HG02870 (cell line): ENCODE measurements around the gene MACROD2.
"Not testable (repeated sequence)": the region's sequence is repeated elsewhere in the genome, so short reads cannot be mapped to it uniquely, and the experiment has no call there.

Source experiments
- ATAC-seq: cut with Tn5 transposase; IDR thresholded peaks from one replicate; pipeline ENCODE4 v1.9.1; 2021; ENCODE audit warnings: mild to moderate bottlenecking, moderate library complexity; ENCODE audit not compliant: unreplicated experiment

MACROD2 gene

GRCh38 chr20:14925300-14925699, 930.0 kb downstream of the MACROD2 start:
- no peak for ATAC-seq

- ATAC-seq = not testable (repeated sequence)
Observed at GRCh38 chr20:14926436-14926835, 931.1 kb downstream of the MACROD2 start.

DNA sequence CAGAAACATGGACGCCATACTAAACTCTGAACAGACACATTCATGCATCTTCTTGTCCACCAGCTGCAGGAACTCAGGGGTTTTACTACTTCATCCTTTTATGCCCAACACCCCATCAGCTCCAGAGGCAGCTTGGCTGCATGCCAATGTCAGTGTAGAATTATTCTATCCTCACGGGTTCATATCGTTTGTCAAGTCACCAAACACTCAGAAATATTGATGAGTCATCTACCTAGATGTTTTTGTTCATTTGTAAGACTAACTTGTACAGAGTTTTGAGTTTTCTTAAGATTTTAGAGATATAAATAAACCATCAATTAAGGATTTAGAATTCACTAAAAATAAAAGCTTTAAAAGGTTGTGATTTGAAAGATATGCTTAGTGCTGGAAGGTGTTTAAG, 932.8 kb downstream of the MACROD2 start:
- ATAC-seq = no peak

- no peak for ATAC-seq
Observed at GRCh38 chr20:14929388-14929787, 934.1 kb downstream of the MACROD2 start.

DNA sequence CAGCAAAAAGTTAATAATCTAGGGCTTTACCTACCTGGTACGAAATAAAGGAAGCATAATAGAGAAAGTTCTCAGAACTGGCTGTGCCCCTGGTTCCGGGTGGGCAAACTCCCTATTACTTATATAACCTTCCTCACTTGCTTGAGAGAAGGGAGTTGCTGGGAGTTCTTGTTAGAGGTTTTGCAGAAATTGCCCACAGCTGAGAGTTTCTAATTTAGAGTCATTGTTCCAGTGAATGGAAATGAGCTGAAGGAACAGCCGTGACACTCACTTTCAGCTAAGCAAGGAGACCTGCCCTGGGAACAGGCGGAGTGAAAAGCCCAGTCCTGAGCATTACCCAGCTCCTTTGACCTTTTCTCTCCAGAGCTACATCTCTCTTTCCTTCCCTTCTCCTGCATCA, 936.7 kb downstream of the MACROD2 start:
- no peak for ATAC-seq

- no peak for ATAC-seq
Observed at GRCh38 chr20:14935285-14935684, 940.0 kb downstream of the MACROD2 start.

DNA sequence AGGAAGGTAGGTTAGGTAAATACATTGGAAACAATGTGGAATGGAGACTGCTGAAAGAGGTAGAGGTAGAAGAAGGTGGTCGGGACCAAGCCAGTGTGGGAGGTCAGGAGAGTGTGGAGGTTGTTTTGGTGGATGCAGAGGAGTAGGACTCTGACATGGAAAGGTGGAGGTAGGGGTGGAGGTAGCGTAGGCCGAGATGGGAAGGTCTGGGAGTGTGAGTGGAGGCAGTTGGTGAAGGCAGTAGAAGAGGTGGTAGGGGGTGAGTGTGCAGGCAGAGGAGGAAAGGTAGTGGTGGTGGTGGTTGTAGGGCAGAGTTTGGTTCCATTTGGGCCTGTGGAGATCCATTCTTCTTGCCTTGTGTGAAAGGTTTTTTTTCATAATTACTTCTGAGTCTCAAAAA, 941.7 kb downstream of the MACROD2 start:
- ATAC-seq = no peak

DNA sequence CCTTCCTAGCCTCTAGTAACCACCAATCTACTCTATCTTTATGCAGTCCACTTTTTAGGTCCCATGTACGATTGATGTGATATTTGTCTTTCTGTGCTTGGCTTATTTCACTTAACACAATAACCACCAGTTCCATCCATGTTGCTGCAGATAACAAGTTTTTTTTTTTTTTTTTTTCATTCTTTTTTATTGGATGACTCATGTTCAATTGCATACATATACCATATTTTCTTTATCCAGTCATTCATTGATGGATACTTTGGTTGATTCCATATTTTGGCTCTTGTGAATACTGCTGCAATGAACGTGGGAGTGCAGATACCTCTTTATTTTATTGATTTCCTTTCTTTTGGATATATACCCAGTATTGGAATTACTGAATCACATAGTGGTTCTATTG, 942.5 kb downstream of the MACROD2 start:
- no peak for ATAC-seq

GRCh38 chr20:14947536-14947935, 952.2 kb downstream of the MACROD2 start:
- no peak for ATAC-seq

GRCh38 chr20:14947946-14948345, 952.6 kb downstream of the MACROD2 start:
- ATAC-seq = no peak

DNA sequence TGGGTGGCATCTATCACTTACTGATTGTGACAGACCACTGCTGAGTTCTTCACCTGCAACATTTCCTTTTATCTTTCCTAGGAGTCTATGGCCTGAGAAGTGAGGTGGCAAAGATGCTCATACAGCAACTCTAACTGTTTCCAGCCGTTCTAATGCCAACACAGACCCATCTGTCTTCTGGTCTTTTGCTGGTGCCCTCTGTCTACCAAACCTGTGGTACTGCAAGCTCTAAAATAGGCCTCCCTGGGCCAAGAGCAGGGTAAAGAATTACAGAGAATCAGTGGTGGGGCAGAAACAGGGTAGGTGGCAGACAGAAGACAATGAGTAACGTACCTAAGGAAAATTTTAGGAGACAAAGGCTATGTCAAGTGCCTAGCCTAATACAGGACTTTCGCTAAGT, 953.1 kb downstream of the MACROD2 start:
- no peak for ATAC-seq

GRCh38 chr20:14950633-14951032, 955.3 kb downstream of the MACROD2 start:
- no peak for ATAC-seq

DNA sequence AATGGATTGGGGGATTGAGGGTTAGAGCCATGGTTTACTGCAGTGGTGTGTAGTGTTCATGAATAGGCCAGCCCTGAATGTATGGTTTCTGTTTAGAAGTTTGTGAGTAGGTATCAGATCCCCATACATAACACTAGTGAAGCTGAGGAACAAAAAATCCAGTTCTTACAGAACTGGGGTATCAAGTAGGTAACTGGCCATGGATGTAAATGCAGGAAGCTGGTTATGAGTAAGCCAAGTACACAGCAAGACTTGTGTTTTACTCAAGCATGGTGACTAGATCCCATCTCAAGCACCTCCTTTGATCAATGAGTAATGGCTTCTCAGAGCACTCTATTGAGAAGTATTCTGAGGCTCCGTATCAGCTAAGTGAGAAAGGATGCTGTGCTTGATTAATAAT, 955.8 kb downstream of the MACROD2 start:
- peak; percentile 89 for ATAC-seq

DNA sequence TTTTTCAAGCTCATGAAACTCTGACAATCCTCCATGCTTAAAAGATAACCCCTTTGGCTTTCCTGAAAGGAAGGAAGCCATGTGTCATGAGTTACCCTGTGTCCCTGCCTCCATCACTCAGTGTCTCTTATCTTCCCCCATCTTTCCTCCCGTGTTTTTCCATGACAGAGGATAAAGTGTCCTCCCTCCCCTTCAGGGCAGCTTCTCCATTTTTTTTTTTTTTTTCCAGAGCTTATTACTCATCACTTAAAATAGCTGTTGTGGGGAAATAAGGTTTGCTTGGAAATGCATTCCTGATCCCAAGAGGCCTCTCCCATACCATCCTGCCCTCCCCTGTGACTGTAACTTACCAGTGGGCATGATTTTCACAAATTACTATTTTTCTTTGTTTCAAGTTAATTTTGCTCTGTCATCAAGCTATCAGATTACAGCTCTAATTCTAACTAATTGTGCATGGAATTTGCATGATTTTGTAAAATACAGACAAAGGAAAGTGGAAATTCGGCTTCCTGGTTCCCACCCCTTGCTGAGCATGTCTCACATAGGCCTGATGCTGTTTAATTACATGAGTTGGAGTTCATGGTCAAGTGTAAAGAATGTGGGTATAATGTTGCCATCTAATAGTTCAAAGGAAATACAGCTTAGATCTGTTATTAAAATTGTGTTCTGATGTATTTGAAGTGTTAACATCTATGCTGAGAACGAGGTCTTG, 956.5 kb downstream of the MACROD2 start:
- no peak for ATAC-seq

- ATAC-seq = no peak
Observed at GRCh38 chr20:14953736-14954135, 958.4 kb downstream of the MACROD2 start.

DNA sequence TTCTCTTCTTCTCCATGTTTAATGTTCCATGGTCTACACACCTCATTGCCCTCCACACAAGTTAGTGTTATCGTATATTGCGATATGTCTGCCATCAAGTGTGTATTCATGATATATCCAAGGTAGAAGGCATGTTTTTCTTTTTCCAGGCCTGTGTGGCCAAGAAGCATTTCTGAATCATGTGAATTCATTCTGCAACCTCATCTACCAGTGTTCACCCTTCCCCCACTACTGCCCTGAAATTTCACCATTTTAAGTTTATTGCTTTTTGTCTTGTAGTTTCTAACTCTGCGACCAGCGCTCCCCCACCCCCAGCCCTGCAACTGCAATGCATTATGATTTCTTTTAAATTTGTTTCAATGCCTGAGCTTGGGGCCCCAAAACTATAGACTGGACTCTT, 960.1 kb downstream of the MACROD2 start:
- no peak for ATAC-seq

- ATAC-seq = no peak
Observed at GRCh38 chr20:14956026-14956425, 960.7 kb downstream of the MACROD2 start.

- no peak for ATAC-seq
Observed at GRCh38 chr20:14956538-14956937, 961.2 kb downstream of the MACROD2 start.

DNA sequence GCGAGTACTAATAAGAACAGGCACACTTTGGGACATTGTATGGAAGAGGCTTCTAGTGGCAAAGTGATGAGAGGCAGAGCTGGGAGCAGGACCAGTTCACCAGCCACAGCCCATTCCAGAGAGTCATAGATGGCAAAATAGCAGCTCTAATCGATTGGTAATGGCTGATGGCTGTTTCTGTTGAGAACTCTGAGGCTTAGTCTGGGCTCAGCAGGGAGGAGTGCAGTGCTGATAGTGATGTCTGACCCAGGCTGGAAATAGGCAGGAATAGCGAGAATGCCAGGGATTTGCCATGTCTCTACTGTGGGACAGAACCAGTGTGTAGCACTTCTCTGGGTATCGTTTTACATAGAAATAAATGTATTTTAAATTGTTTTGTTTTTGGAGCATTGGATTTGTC, 962.1 kb downstream of the MACROD2 start:
- ATAC-seq = no peak

GRCh38 chr20:14958626-14959025, 963.3 kb downstream of the MACROD2 start:
- ATAC-seq = no peak

DNA sequence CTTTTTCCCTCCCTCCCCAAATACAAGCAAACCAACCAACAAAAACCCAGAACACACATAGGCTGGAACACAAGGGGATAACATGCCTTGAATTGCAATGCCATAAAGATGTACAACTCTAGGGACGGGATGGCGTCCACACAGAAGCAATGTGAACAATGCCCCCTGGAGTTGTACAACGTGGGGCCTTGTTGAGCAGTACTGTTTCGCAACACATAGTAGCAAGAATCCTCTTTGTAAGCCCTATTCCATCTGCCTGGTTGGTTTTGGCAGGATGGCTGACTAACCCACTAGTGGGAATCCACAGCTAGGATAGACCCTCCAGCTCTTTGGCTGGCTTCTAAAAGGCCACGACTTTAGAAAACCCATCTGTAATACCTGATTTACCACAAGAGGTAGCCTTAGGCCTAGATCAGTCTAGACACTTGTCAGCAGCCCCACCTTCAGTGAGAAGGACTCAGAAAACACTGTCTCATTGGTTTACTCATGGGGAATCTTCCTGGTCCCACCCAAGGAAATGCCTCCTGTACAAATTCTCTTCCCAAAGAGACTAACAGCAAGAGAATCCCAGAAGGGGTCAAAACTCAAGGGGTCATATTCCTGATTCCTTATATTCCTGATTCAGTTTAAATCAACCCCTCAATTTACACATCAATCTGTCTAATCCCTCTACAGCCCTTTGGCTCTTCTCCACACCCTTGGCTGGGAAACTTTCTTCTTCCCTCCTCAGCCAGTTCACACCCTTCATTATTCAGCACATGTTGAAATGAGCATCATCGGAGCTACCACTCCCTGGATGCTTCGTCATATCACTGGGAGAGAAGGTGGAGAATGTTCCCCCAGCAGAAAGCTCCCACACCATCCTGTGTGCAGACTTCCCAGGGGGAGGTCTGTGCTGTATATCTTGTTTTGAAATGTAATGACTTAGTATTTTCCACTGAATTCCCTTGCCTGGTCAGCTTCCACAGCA, 964.5 kb downstream of the MACROD2 start:
- no peak for ATAC-seq

- ATAC-seq = no peak
Observed at GRCh38 chr20:14960831-14961230, 965.5 kb downstream of the MACROD2 start.
